ENCODE results near the gene TRUB1.

The TRUB1 gene

DNA sequence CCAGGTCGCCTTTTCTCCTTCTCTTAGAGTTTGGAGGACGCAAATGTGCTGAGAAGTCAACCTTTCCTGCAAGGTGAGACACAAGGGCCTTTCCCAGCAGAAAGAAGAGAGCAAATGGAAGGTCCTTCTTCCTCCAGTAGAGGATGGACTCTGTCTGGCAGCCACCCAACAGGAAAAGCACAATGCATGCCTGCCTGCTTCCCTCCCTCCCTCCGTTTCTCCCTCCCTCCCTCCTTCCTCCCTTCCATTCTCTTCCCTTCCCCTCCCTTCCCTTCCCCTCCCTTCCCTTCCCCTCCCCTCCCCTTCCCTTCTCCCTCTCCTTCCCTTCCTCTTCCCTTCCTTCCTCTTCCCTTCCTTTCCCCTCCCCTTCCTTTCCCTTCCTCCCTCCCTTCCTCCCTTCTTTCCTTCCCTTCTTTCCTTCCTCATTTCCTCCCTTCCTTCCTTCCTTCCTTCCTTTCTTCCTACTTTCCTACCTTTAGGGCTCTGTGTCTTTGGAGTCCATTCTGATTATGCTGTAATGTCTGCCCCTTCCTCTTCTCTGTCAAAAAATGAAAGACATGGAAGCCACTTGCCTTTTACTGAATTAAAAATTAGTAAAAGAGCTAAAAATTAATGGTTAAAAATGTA lies 66.4 kb downstream of the TRUB1 start:
- no peak overlapping the region for H3K4me3 ChIP-seq (ENCODE audit: low read depth, low read length)
- TF ChIP-seq, protein P1, sequence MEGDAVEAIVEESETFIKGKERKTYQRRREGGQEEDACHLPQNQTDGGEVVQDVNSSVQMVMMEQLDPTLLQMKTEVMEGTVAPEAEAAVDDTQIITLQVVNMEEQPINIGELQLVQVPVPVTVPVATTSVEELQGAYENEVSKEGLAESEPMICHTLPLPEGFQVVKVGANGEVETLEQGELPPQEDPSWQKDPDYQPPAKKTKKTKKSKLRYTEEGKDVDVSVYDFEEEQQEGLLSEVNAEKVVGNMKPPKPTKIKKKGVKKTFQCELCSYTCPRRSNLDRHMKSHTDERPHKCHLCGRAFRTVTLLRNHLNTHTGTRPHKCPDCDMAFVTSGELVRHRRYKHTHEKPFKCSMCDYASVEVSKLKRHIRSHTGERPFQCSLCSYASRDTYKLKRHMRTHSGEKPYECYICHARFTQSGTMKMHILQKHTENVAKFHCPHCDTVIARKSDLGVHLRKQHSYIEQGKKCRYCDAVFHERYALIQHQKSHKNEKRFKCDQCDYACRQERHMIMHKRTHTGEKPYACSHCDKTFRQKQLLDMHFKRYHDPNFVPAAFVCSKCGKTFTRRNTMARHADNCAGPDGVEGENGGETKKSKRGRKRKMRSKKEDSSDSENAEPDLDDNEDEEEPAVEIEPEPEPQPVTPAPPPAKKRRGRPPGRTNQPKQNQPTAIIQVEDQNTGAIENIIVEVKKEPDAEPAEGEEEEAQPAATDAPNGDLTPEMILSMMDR (IDR thresholded peaks at IDR 0.05; ENCODE audit: low read depth, low read length): no peak

DNA sequence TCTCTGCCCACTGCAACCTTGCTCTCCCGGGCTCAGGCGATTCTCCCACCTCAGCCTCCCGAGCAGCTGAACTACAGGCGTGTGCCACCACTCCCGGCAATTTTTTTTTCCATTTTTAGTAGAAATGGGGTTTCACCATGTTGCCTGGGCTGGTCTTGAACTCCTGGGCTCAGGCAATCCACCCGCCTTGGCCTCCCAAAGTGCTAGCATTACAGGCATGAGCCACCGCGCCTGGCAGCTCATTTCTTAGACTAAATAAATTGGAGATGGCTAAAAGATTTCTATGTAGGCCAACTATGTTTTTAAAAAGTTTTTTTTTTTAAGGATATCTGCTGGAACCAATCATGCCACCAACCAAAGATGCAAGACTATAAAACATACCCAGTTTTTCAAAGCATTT lies 67.8 kb downstream of the TRUB1 start:
- TF ChIP-seq, protein P1 (IDR thresholded peaks at IDR 0.05; ENCODE audit: low read depth, low read length): no peak
- no peak overlapping the region for H3K4me3 ChIP-seq (ENCODE audit: low read depth, low read length)

DNA sequence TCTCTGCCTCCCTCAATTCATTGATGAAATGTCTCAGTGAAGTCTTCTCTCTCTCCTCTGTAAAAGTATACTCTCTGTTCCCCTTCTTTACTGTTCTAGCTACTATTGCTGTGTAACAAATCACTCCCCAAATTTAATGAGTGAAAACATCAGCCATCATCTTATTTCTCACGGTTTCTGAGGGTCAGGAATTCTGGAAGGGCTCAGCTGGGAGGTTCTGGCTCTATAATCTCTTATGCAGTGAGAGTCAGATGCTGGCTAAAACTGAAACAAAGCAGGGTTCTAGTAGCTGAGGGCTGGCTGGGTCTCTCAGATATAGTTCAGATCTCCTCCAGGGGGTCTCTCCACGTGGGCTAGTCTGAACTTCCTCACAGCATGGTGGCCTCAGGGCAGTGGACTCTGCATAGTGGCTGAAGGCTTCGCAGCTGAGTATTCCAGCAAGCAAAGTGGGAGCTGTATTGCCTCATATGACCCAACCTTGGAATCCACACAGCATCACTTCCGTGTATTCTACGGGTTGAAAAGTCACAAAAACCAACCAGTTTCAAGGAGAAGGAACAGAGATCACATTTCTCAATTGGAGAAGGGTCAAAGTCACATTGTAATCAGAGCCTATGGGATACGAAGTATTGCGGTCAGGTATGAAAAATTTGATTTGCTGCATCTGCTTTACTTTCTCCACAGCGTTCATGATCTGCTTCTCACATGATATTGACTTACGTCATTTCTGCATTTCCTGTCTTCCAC lies 80.4 kb downstream of the TRUB1 start:
- TF ChIP-seq, protein P1 (IDR thresholded peaks at IDR 0.05; ENCODE audit: low read depth, low read length): no peak
- no peak overlapping the region for H3K4me3 ChIP-seq (ENCODE audit: low read depth, low read length)

DNA sequence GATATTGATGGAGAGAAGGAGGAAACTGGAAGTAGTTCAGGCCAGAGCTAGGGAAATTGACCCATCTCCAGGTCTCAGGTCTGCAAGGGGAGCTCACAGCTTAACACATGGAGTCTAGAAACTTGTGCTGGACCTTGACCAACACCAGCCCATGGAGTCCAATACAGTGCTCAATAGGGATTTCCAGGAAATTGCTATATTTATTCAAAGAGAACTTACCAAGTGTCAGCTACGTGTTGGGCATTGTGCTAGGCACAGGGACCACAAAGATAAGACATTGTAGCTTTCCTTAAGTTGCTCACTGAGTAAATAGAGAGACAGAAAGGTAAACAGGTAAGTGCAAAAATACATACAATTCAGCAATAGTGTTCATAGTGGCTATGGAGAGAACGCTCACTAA lies 82.5 kb downstream of the TRUB1 start:
- H3K4me3 ChIP-seq (ENCODE audit: low read depth, low read length): no peak overlapping the region
- TF ChIP-seq, protein P1 (IDR thresholded peaks at IDR 0.05; ENCODE audit: low read depth, low read length): no peak

DNA sequence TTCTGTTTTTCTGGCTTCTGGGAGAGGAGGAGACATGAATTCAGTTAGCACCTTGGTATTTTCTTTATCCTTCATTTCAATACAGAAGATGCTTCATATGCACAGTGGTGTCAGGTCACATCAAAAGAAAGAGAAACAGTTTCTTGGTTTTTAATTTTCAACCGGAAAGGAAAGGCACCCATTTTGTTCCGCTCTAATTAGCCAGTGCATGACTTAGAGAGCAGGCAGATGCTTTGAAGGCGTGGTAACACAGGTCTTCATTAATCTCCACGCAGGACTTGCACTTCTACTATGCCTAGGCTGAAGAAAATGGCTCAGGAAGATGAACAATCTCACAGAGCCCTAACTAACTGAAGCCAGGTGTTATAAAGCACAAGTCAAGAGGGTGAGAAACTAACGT lies 84.7 kb downstream of the TRUB1 start:
- TF ChIP-seq, protein P1 (IDR thresholded peaks at IDR 0.05; ENCODE audit: low read depth, low read length): no peak
- H3K4me3 ChIP-seq (ENCODE audit: low read depth, low read length): no peak overlapping the region

DNA sequence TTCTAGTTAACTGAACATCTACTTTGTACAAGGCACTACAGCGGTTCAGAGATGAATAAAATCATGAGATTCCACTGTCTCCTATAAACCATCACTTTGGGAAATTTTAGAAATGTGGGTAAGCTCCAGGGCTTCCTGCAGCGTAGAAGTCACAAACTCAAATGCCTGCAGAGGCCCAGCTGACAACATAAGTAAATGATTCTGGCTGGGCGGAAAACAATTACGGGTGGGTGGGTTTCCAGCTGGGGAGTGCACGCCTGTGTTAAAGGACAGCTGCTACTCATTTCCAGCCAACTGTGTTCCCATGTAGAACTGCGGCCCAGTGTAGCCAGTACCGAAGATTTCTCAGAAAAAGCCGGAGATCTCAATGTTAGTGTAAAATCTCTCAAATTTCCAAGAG lies 85.7 kb downstream of the TRUB1 start:
- TF ChIP-seq, protein P1 (IDR thresholded peaks at IDR 0.05; ENCODE audit: low read depth, low read length): no peak
- H3K4me3 ChIP-seq (ENCODE audit: low read depth, low read length): no peak overlapping the region

DNA sequence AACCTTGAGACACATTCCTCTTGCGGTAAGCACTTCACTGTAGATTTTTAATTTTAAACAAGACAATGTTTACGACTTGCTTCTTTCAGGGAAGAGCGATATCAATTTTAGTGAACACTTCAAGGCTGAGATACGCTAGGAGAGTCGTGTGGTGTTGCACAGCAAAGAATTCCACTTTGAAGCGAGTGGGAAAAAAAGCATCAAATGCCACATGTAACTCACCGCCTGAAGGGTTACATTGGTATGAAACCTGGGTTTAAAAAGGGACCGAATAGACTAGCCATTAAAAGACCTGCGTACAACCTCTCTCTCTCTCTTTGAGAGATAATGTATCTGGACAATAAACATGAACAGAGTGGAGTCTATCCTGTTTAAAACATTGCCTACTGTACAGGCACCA lies 86.4 kb downstream of the TRUB1 start:
- H3K4me3 ChIP-seq (ENCODE audit: low read depth, low read length): no peak overlapping the region
- TF ChIP-seq, protein P1 (IDR thresholded peaks at IDR 0.05; ENCODE audit: low read depth, low read length): no peak
